Neural progenitor cell (in vitro differentiated cells): ENCODE results near the gene MARVELD2. TPM values are rescaled to one million over a fixed set of nuclear protein-coding genes. Genes with fewer than 3 reads are reported as not detected.
A peak's percentile ranks its signal among the peaks of the same experiment; 100 is the strongest.

ENCODE experiments used
- DNase-seq: peaks from one replicate; pipeline ENCODE4 v3.0.0-alpha.2; 2016; ENCODE audit warnings: low spot score
- H2AFZ ChIP-seq: fragments of 200-600 bp; sonication (generic); replicated peaks from 2 replicates; pipeline ENCODE4 v1.6.1; 2016; ENCODE audit warnings: antibody characterized with exemption
- H3F3A ChIP-seq: fragments of 200-600 bp; sonication (generic); 2 replicates; pipeline ENCODE4 v1.6.1; 2016; ENCODE audit warnings: antibody characterized with exemption, low read depth
- H3K27ac ChIP-seq: fragments of 200-600 bp; sonication (generic); 2 replicates; pipeline ENCODE4 v1.5.1; 2016; ENCODE audit warnings: mild to moderate bottlenecking
- H3K27me3 ChIP-seq: fragments of 200-600 bp; sonication (generic); 2 replicates; pipeline ENCODE4 v1.6.1; 2016; ENCODE audit warnings: mild to moderate bottlenecking, moderate library complexity
- H3K36me3 ChIP-seq: fragments of 200-600 bp; sonication (generic); 2 replicates; pipeline ENCODE4 v1.5.1; 2016
- H3K4me1 ChIP-seq: fragments of 200-600 bp; sonication (generic); 2 replicates; pipeline ENCODE4 v1.6.1; 2016; ENCODE audit warnings: mixed run types
- H3K4me2 ChIP-seq: fragments of 200-600 bp; sonication (generic); 2 replicates; pipeline ENCODE4 v1.6.1; 2016
- H3K4me3 ChIP-seq: fragments of 200-600 bp; sonication (generic); 2 replicates; pipeline ENCODE4 v1.5.1; 2016
- H3K79me2 ChIP-seq: fragments of 200-600 bp; sonication (generic); 2 replicates; pipeline ENCODE4 v1.6.1; 2016; ENCODE audit warnings: low read depth
- H3K9ac ChIP-seq: fragments of 200-600 bp; sonication (generic); 2 replicates; pipeline ENCODE4 v1.6.1; 2016
- H3K9me3 ChIP-seq: fragments of 200-600 bp; sonication (generic); 2 replicates; pipeline ENCODE4 v1.5.1; 2016; ENCODE audit warnings: low read depth
- H4K20me1 ChIP-seq: fragments of 200-600 bp; sonication (generic); 2 replicates; pipeline ENCODE4 v1.6.1; 2016; ENCODE audit warnings: low read depth
- H3K27ac Mint-ChIP-seq: 3 replicates; pipeline ENCODE4 v1.8.0; 2021; ENCODE audit warnings: mixed read lengths
- H3K27me3 Mint-ChIP-seq: 2 replicates; pipeline ENCODE4 v1.8.0; 2022; ENCODE audit warnings: low read depth, mild to moderate bottlenecking, inconsistent platforms, moderate library complexity, mixed read lengths; ENCODE audit not compliant: insufficient read depth
- H3K36me3 Mint-ChIP-seq: 3 replicates; pipeline ENCODE4 v1.8.0; 2021; ENCODE audit warnings: mixed read lengths
- H3K4me1 Mint-ChIP-seq: 3 replicates; pipeline ENCODE4 v1.8.0; 2021; ENCODE audit warnings: mixed read lengths
- H3K4me3 Mint-ChIP-seq: 3 replicates; pipeline ENCODE4 v1.8.0; 2021; ENCODE audit warnings: mild to moderate bottlenecking, moderate library complexity, mixed read lengths
- H3K9me3 Mint-ChIP-seq: 3 replicates; pipeline ENCODE4 v1.8.0; 2020; ENCODE audit warnings: mixed read lengths
- CTCF ChIP-seq: fragments of 200-600 bp; sonication (generic); IDR thresholded peaks from 2 replicates; pipeline ENCODE4 v1.5.1; 2017; ENCODE audit warnings: antibody characterized with exemption, mild to moderate bottlenecking
- EZH2 ChIP-seq: fragments of 200-600 bp; sonication (generic); IDR thresholded peaks from 2 replicates; pipeline ENCODE4 v1.6.1; 2017; ENCODE audit warnings: antibody characterized with exemption, mild to moderate bottlenecking, moderate library complexity
- EZH2phosphoT487 ChIP-seq: fragments of 200-600 bp; sonication (generic); IDR thresholded peaks from 2 replicates; pipeline ENCODE4 v1.6.1; 2017; ENCODE audit warnings: antibody characterized with exemption
- small RNA-seq: library from RNA; depleted of rRNA; stranded (forward); fragments of <200 nt; gene quantifications from one replicate; pipeline ENCODE3, GENCODE V24; 2015
- total RNA-seq: library from RNA; depleted of rRNA; stranded (reverse); fragments of >200 nt; gene quantifications from 2 replicates; pipeline ENCODE4 v1.2.3, GENCODE V29; 2015; ENCODE audit warnings: low replicate concordance

The MARVELD2 gene
- total RNA-seq, 1 donor from 2014 or later = 13.7 TPM

- Histone ChIP-seq H3K4me1 (peaks cover 37% of the 10 kb centered on the region), H3K9ac (peak overlapping the region; percentile 55), H3K79me2 (peaks cover 59% of the 10 kb centered on the region), H3K27me3 (peaks cover 14% of the 10 kb centered on the region), H4K20me1 (peaks cover 14% of the 10 kb centered on the region), H3K9me3 (no peaks in the 10 kb centered on the region), H2AFZ (peak overlapping the region; percentile 97), H3K4me2 (peak overlapping the region; percentile 93), H3F3A (peaks cover 49% of the 10 kb centered on the region), H3K4me3 (peak overlapping the region; percentile 95), H3K36me3 (no peaks in the 10 kb centered on the region), H3K27ac (peak overlapping the region; percentile 56)
- DNase-seq = peak; percentile 77
- TF ChIP-seq CTCF = no peak
- TF ChIP-seq EZH2 = no peak
- TF ChIP-seq EZH2phosphoT487 = no peak
- Mint-ChIP-seq H3K27me3 (peaks cover 18% of the 10 kb centered on the region), H3K4me3 (peak overlapping the region; percentile 92), H3K9me3 (no peaks in the 10 kb centered on the region), H3K27ac (no peak overlapping the region), H3K4me1 (peaks cover 3% of the 10 kb centered on the region), H3K36me3 (no peaks in the 10 kb centered on the region)
Observed at GRCh38 chr5:69493396-69494133, 78.6 kb downstream of the MARVELD2 start.

Small RNA genes lying within 50 kb of the gene (small RNA-seq; reads per million reads assigned to genes)
- gene RN7SL616P (not detected), gene RPS27P14 (not detected)

Other genes with a start within 250 kb of the MARVELD2 start
- 317 and 408 TPM in 2 replicates for gene CCNB1, start 248.0 kb upstream of the MARVELD2 start, total RNA-seq
- 160 and 303 TPM in 2 replicates for gene CENPH, start 225.5 kb upstream of the MARVELD2 start, total RNA-seq
- 38.0 and 57.3 TPM in 2 replicates for gene CDK7, start 180.2 kb upstream of the MARVELD2 start, total RNA-seq
- 0.53 and 0.54 TPM in 2 replicates for gene CCDC125, start 82.3 kb upstream of the MARVELD2 start, total RNA-seq
- 21.6 and 50.4 TPM in 2 replicates for gene AK6, start 45.6 kb upstream of the MARVELD2 start, total RNA-seq
- 66.3 and 97.0 TPM in 2 replicates for gene TAF9, start 45.6 kb upstream of the MARVELD2 start, total RNA-seq
- 32.3 and 51.6 TPM in 2 replicates for gene RAD17, start 45.3 kb upstream of the MARVELD2 start, total RNA-seq
- gene OCLN, start 77.7 kb downstream of the MARVELD2 start, total RNA-seq = 57.7 and 67.5 TPM in 2 replicates
- gene GTF2H2C, start 145.1 kb downstream of the MARVELD2 start, total RNA-seq = 70.5 and 71.9 TPM in 2 replicates